Glomerular visceral epithelial cell (primary cell): Measurements from ENCODE around the gene PRSS22.

Source experiments
- DNase-seq: peaks from one replicate; pipeline ENCODE4 v3.0.0-alpha.2; 2016; ENCODE audit errors: extremely low spot score

PRSS22 gene

GRCh38 chr16:2852731-2853507 lies 5.1 kb downstream of the PRSS22 start:
- no peak for DNase-seq

DNA sequence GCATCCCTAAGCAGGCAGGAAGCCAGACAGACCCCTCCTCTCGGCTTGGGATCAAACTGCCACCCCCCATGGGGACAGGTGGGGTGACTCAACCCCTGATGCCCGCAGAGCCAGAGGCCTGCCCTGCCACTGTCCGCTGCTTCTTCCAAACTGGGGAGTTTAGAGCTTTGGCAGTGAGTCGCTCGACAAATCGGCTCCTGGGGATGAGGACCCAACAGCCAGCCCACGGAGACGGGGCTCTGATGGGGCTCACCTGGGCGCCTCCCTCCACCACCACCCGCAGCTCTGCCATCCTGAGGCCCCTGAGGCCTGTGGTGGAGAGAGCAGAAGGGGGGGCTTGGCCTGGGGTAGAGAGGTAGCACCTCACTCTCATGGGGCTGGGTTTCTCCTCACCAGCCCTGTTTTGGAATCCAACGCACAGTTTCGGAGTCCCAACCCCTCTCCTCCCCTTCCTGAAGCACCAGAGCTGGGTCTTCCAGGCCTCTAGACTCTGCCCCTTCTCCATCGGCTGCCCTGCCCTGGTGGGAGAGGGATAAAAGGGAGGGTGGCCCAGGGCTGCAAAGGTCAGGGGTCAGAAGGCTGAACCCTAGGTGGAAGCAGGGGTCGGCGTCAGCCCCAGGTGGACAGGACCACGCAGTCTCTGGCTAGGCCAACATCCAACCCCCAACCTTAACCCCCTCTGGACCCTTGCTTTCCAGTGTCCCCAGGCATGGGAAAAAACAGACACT lies 5.8 kb downstream of the PRSS22 start:
- no peak for DNase-seq

GRCh38 chr16:2848933-2849725 lies 8.8 kb downstream of the PRSS22 start:
- no peak for DNase-seq

- DNase-seq = peak; percentile 79
Measured at GRCh38 chr16:2846511-2847310, 11.3 kb downstream of the PRSS22 start.

- no peak for DNase-seq
Measured at GRCh38 chr16:2845116-2845515, 12.9 kb downstream of the PRSS22 start.

DNA sequence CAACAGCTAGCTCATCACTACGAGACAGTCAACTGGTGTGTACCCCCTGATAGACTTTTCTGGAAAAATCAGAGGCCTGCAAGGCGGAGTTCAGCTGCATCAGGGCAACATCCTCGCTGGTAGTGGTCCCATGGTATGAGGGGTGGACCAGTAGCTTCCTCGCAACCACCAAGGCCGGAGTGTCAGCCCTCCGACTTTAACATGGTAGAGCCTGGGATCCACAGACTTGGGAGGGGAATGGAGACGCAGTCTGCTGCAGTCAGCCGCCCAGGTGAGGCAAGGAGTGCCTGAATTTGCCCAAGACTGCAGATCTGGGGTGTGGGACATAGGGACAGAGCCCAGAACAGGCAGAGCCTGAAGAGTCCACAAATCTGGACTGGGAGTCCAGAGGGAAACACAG lies 14.4 kb downstream of the PRSS22 start:
- no peak for DNase-seq

GRCh38 chr16:2842340-2843000 lies 15.5 kb downstream of the PRSS22 start:
- no peak for DNase-seq

DNA sequence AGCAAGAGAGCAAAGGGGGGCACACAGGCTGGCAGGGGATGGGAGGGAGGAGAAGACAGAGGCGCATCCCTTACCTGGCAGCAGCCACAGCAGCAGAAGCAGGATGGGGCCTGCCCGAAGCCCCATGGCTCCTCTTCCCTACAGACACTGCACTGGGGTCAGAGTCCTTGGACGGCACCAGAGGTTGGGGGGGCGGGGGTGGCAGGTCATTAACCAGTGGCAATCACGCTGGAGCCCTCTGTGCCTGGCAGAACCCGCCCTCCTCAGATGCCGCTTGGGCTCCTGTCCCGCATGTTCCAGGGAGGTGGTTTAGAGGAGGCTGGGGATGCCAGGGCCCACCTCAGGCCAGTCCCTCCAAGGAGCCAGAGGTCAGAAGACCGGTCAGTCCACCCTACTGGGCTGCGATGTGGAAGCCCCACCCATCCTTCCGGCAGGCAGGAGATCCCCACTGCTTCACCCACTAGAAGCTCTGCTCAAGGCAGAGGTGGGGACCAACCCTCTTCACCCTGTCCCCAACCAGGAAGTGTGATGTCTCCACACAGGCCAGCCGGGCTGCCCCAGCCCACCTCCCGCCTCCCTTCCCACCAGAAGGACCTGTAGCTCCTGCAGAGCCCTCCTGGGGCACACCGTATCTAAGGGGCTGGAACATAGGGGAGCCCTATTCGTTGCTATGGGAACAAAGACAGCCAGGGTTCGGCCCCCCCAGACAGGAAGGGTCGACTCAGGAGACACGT lies 16.2 kb downstream of the PRSS22 start:
- no peak for DNase-seq

- DNase-seq = no peak
Measured at GRCh38 chr16:2840914-2841313, 17.1 kb downstream of the PRSS22 start.

GRCh38 chr16:2839650-2840450 lies 18.1 kb downstream of the PRSS22 start:
- no peak for DNase-seq

DNA sequence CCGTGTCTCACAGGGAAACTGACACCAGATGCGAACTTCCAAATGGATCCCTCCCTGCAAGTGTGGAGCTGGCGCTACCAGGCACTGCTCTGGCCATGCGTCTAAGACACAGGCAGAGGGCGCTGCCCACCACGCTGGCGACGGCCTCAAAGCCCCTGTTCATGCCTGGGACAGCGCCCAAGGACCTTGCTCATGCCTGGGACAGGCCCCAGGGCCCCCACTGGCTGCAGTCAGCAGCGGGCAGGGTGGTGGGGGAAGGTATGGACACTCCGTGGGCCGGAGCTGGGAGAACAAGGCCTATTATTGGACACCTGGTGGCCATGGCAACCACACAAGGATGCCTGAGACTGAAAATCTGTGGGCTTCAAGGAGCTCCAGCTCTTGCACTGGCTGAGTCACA lies 19.0 kb downstream of the PRSS22 start:
- DNase-seq = peak; percentile 84

- DNase-seq = no peak
Measured at GRCh38 chr16:2836646-2837508, 21.1 kb downstream of the PRSS22 start.

- peak; percentile 99 for DNase-seq
Measured at GRCh38 chr16:2835638-2836493, 22.1 kb downstream of the PRSS22 start.

DNA sequence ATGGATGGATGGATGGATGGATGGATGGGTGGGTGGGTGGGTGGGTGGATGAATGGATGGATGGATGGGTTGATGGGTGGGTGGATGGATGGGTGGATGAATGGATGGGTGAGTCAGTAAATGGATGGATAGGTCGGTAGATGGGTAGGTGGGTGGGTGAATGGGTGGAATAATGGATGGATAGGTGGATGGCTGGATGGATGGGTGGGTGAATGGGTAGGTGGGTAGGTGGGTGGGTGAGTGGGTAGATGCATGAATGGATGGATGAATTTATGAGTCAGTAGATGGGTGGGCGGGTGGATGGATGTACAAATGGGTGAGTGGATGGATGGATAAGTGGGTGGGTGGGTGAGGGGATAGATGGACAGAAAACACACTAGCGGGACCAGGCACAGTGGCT lies 23.0 kb downstream of the PRSS22 start:
- no peak for DNase-seq

DNA sequence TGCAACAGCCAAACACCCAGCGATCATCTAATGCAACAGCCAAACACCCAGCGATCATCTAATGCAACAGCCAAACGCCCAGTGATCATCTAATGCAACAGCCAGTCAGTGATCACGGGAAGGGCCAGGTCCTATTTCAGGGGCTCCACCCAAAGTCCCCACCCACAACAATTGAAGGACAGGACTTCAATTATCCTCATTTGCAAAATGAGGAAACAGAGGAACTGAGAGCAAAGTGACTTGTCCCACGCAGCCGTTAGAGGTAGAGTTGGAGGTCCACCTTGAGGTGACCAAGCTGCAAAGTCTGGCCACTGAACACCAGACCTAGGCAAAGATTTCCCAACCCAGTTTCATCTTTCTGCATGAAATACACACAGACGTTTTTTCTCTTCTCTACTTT lies 24.2 kb downstream of the PRSS22 start:
- no peak for DNase-seq

GRCh38 chr16:2831203-2831602 lies 26.8 kb downstream of the PRSS22 start:
- no peak for DNase-seq

GRCh38 chr16:2830355-2830695 lies 27.6 kb downstream of the PRSS22 start:
- DNase-seq = no peak
